SK-N-SH (cell line): Measurements from ENCODE around the gene UTY. TPM values are rescaled to one million over a fixed set of nuclear protein-coding genes. Genes with fewer than 3 reads are reported as not detected.

Experiments
- CTCF ChIA-PET: fragments of 300-600, 350-600 bp; formaldehyde crosslinking; extraction: SDS; loops from one replicate; lab custom pipeline; 2021; lab: Yijun Ruan, JAX
- POLR2A ChIA-PET: fragments of 350-600 bp; sonication (Branson Sonifier 250); formaldehyde crosslinking; extraction: SDS; loops from one replicate; lab custom pipeline; 2020; ENCODE audit warnings: antibody characterized with exemption, inconsistent platforms; lab: Yijun Ruan, JAX
- DNase-seq: peaks from one replicate; pipeline ENCODE4 v3.0.0; 2012
- H2AFZ ChIP-seq: fragments of 200-600 bp; sonication (generic); 2 replicates; pipeline ENCODE4 v1.8.1; 2016; ENCODE audit warnings: antibody characterized with exemption, mild to moderate bottlenecking, low read depth
- H3F3A ChIP-seq: fragments of 200-600 bp; sonication (generic); replicated peaks from 2 replicates; pipeline ENCODE3; 2016; ENCODE audit warnings: antibody characterized with exemption, mild to moderate bottlenecking; ENCODE audit not compliant: insufficient read depth
- H3K27ac ChIP-seq, 2 experiments: fragments of 200-500 bp in 1 of 2; fragments of 200-600 bp in 1 of 2; sonication (Bioruptor generic) in 1 of 2; sonication (generic), shearing (Covaris generic) in 1 of 2; 2 replicates each; pipeline versions ENCODE4 v1.5.1 to v1.6.1; 2014 to 2016; ENCODE audit warnings: low read depth in 2 of 2, inconsistent platforms in 1 of 2, low read length in 1 of 2, mild to moderate bottlenecking in 1 of 2, mixed read lengths in 1 of 2
- H3K27me3 ChIP-seq: fragments of 200-600 bp; sonication (generic), shearing (Covaris generic); 2 replicates; pipeline ENCODE4 v1.6.1; 2016; ENCODE audit warnings: mixed run types; ENCODE audit not compliant: insufficient read depth
- H3K36me3 ChIP-seq, 2 experiments: fragments of 200-500 bp in 1 of 2; fragments of 200-600 bp in 1 of 2; sonication (Bioruptor generic) in 1 of 2; sonication (generic) in 1 of 2; replicated peaks in 1 of 2; 2 replicates each; pipeline versions ENCODE3 to v1.5.1; 2014 to 2016; ENCODE audit warnings: low read length in 1 of 2, mild to moderate bottlenecking in 1 of 2; ENCODE audit not compliant: insufficient read depth in 2 of 2, control insufficient read depth in 1 of 2
- H3K4me1 ChIP-seq, 2 experiments: fragments of 200-500 bp in 1 of 2; fragments of 200-600 bp in 1 of 2; sonication (Bioruptor generic) in 1 of 2; sonication (generic), shearing (Covaris generic) in 1 of 2; 2 replicates each; pipeline versions ENCODE4 v1.5.1 to v1.6.1; 2014 to 2016; ENCODE audit warnings: low read depth in 1 of 2, low read length in 1 of 2, mixed run types in 1 of 2; ENCODE audit not compliant: insufficient read depth in 2 of 2, control insufficient read depth in 1 of 2
- H3K4me2 ChIP-seq: fragments of 200-600 bp; sonication (generic), shearing (Covaris generic); 2 replicates; pipeline ENCODE4 v1.6.1; 2017; ENCODE audit warnings: mixed run types
- H3K4me3 ChIP-seq, 2 experiments: fragments of 200-500 bp in 1 of 2; fragments of 200-600 bp in 1 of 2; sonication (Bioruptor generic) in 1 of 2; sonication (generic), shearing (Covaris generic) in 1 of 2; 2 replicates each; pipeline versions ENCODE4 v1.5.1 to v1.8.1; 2014 to 2016; ENCODE audit warnings: low read depth in 2 of 2, inconsistent platforms in 1 of 2, low read length in 1 of 2, mild to moderate bottlenecking in 1 of 2, mixed read lengths in 1 of 2, moderate library complexity in 1 of 2
- H3K79me2 ChIP-seq: fragments of 200-600 bp; sonication (generic); 2 replicates; pipeline ENCODE4 v1.8.1; 2017; ENCODE audit warnings: mild to moderate bottlenecking; ENCODE audit not compliant: insufficient read depth
- H3K9ac ChIP-seq: fragments of 200-600 bp; sonication (generic); 2 replicates; pipeline ENCODE4 v1.6.1; 2017; ENCODE audit warnings: mixed run types
- H3K9me2 ChIP-seq: fragments of 200-600 bp; sonication (generic); 2 replicates; pipeline ENCODE4 v1.6.1; 2017; ENCODE audit warnings: mixed run types
- H3K9me3 ChIP-seq: fragments of 200-600 bp; sonication (generic); 2 replicates; pipeline ENCODE4 v1.6.1; 2017; ENCODE audit warnings: mixed run types, mild to moderate bottlenecking, moderate library complexity
- H4K20me1 ChIP-seq: fragments of 200-600 bp; sonication (generic); 2 replicates; pipeline ENCODE4 v1.6.1; 2017; ENCODE audit warnings: mild to moderate bottlenecking, mixed run types; ENCODE audit not compliant: insufficient read depth
- EP300 ChIP-seq, 2 experiments: IDR thresholded peaks; 2 replicates each; pipeline versions ENCODE4 v1.4.0 to v1.6.1; 2012; ENCODE audit warnings: borderline replicate concordance in 1 of 2, low read depth in 1 of 2, low read length in 1 of 2
- EZH2phosphoT487 ChIP-seq: fragments of 200-600 bp; sonication (generic); IDR thresholded peaks from 2 replicates; pipeline ENCODE4 v1.6.1; 2017; ENCODE audit warnings: low read depth, mixed run types, mild to moderate bottlenecking, antibody characterized with exemption, moderate library complexity, borderline replicate concordance
- FOSL2 ChIP-seq: IDR thresholded peaks from 2 replicates; pipeline ENCODE4 v1.4.0; 2012; ENCODE audit warnings: low read depth, mild to moderate bottlenecking, moderate library complexity, borderline replicate concordance
- FOXJ3 ChIP-seq: sonication (generic); formaldehyde crosslinking; IDR thresholded peaks from 2 replicates; pipeline ENCODE4 v1.5.1; 2020; ENCODE audit warnings: mild to moderate bottlenecking, missing genetic modification reagents
- FOXM1 ChIP-seq: IDR thresholded peaks from 2 replicates; pipeline ENCODE4 v1.4.0; 2012; ENCODE audit warnings: low read depth, mild to moderate bottlenecking
- GATA2 ChIP-seq: sonication (generic); formaldehyde crosslinking; IDR thresholded peaks from 2 replicates; pipeline ENCODE4 v1.5.0; 2020; ENCODE audit warnings: mild to moderate bottlenecking, missing genetic modification reagents
- MAX ChIP-seq: IDR thresholded peaks from 2 replicates; pipeline ENCODE4 v1.4.0; 2012; ENCODE audit warnings: low read depth
- MXI1 ChIP-seq: IDR thresholded peaks from 2 replicates; pipeline ENCODE4 v1.6.1; 2012; ENCODE audit warnings: mild to moderate bottlenecking, low read depth, low read length, improper control_type of control experiment
- NFIC ChIP-seq: IDR thresholded peaks from 2 replicates; pipeline ENCODE4 v1.4.0; 2012; ENCODE audit warnings: borderline replicate concordance
- NRF1 ChIP-seq: IDR thresholded peaks from 2 replicates; pipeline ENCODE4 v1.6.1; 2012; ENCODE audit warnings: low read depth, mild to moderate bottlenecking, low read length
- RAD21 ChIP-seq: IDR thresholded peaks from 2 replicates; pipeline ENCODE4 v1.6.1; 2012; ENCODE audit warnings: mild to moderate bottlenecking, low read length
- RCOR1 ChIP-seq: fragments of 150-350 bp; IDR thresholded peaks from 2 replicates; pipeline ENCODE4 v1.6.1; 2017; ENCODE audit warnings: antibody characterized with exemption, low read length
- RXRA ChIP-seq: IDR thresholded peaks from 2 replicates; pipeline ENCODE4 v1.4.0; 2012; ENCODE audit warnings: low read depth, mild to moderate bottlenecking, borderline replicate concordance
- SIN3A ChIP-seq: IDR thresholded peaks from 2 replicates; pipeline ENCODE4 v1.6.1; 2012; ENCODE audit warnings: low read depth, mild to moderate bottlenecking, low read length, moderate library complexity, borderline replicate concordance
- TAF1 ChIP-seq: IDR thresholded peaks from 2 replicates; pipeline ENCODE4 v1.6.1; 2012; ENCODE audit warnings: low read depth, mild to moderate bottlenecking, low read length, moderate library complexity, borderline replicate concordance
- TCF12 ChIP-seq: IDR thresholded peaks from 2 replicates; pipeline ENCODE4 v1.4.0; 2012
- WGBS: methylation state at CpG from one replicate; pipeline ENCODE4 v1.1.6; 2017; ENCODE audit warnings: low lambda C conversion rate; 5-methylcytosine and 5-hydroxymethylcytosine counted together
- polyA plus RNA-seq, 3 experiments: library from polyadenylated mRNA; depleted of rRNA; stranded (reverse); fragments of >200 nt; gene quantifications; 2 replicates each; pipeline ENCODE4 v1.2.3, GENCODE V29; 2012
- TF ChIP-seq, protein P1 (sequence below): IDR thresholded peaks from 2 replicates; pipeline ENCODE4; 2012
- TF ChIP-seq, protein P2 (sequence below): fragments of 150-350 bp; IDR thresholded peaks from 2 replicates; pipeline ENCODE4 v1.6.1; 2016; ENCODE audit warnings: mild to moderate bottlenecking, low read depth, low read length
- TF ChIP-seq, protein P3 (sequence below): fragments of 150-350 bp; IDR thresholded peaks from 2 replicates; pipeline ENCODE4 v1.6.1; 2017; ENCODE audit warnings: antibody characterized with exemption, low read length, low read depth, borderline replicate concordance
- TF ChIP-seq, protein P4 (sequence below): IDR thresholded peaks from 2 replicates; pipeline ENCODE4 v1.4.0; 2012; ENCODE audit warnings: low read depth, borderline replicate concordance

UTY gene
- polyA plus RNA-seq, 1 of the 3 experiments (the other 2 are of a cell fraction), result not detected

DNA sequence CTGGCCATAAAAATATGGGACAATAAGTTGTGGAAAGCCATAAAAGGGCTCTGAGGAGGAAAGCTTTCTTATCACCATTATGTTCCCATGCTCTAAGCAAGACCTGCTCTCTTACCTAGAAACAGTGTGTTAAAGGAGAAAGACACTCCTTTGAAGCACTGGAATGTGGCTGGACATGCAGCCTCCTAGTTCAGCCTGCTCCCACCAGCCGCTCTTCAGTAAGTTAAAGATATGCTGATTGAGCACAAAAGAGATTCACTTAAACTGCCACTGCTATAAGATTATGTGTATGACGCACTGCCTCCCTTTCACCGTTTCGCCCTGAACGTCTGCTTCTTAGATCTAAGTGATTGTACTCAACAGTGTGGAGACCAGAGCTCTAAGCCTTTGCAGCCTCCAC lies 146.0 kb downstream of the UTY start:
- H3K4me3 ChIP-seq, result no peak overlapping the region
- H3K9ac ChIP-seq, result no peak overlapping the region
- H3K27me3 ChIP-seq, result no peaks in the 10 kb centered on the region
- H3K9me3 ChIP-seq, result no peaks in the 10 kb centered on the region
- ChIA-PET POLR2A (no interaction called here), CTCF (no interaction called here)
- no peaks in the 10 kb centered on the region for H4K20me1 ChIP-seq
- TF ChIP-seq FOXJ3 (CRISPR knock-in tag) (no peak), EP300 (IDR thresholded peaks at IDR 0.05; ENCODE audit: borderline replicate concordance in 1 of 2, low read depth in 1 of 2, low read length in 1 of 2) (no peak), RAD21 (no peak), MAX (no peak), FOSL2 (no peak), GATA2 (no peak), NFIC (no peak), TCF12 (no peak), SIN3A (no peak), FOXM1 (no peak)
- TF ChIP-seq, protein P1, sequence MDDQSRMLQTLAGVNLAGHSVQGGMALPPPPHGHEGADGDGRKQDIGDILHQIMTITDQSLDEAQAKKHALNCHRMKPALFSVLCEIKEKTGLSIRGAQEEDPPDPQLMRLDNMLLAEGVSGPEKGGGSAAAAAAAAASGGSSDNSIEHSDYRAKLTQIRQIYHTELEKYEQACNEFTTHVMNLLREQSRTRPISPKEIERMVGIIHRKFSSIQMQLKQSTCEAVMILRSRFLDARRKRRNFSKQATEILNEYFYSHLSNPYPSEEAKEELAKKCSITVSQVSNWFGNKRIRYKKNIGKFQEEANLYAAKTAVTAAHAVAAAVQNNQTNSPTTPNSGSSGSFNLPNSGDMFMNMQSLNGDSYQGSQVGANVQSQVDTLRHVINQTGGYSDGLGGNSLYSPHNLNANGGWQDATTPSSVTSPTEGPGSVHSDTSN, result no peak
- TF ChIP-seq, protein P2, sequence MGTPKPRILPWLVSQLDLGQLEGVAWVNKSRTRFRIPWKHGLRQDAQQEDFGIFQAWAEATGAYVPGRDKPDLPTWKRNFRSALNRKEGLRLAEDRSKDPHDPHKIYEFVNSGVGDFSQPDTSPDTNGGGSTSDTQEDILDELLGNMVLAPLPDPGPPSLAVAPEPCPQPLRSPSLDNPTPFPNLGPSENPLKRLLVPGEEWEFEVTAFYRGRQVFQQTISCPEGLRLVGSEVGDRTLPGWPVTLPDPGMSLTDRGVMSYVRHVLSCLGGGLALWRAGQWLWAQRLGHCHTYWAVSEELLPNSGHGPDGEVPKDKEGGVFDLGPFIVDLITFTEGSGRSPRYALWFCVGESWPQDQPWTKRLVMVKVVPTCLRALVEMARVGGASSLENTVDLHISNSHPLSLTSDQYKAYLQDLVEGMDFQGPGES, result no peak
- no peak overlapping the region for H3K27ac ChIP-seq
- H2AFZ ChIP-seq, result no peak overlapping the region
- H3K9me2 ChIP-seq, result no peaks in the 10 kb centered on the region
- no peaks in the 10 kb centered on the region for H3K4me1 ChIP-seq
- no peak overlapping the region for H3K4me2 ChIP-seq
- no peaks in the 10 kb centered on the region for H3F3A ChIP-seq
- H3K79me2 ChIP-seq, result no peaks in the 10 kb centered on the region
- no peaks in the 10 kb centered on the region for H3K36me3 ChIP-seq
- DNase-seq, result no peak
- no CpG with 5 or more reads among the region's 5 CpGs for WGBS

DNA sequence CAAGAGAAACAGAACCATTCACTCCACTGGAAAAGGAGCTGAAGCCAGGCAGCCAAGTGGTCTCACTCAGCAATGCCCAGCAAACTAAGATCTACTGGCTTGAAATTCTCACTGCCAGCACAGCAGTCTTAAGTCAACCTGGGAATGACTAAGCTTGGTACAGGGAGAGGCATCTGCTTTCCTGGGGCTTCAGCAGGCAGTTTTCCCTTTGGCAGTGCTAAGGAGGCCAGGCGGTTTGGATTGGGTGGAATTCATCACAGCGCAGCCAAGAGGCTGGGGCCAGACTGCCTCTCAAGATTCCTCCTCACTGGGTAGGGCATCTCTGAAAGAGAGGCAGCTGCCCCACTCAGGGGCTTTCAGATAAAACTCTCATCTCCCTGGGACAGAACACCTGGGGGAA lies 149.2 kb downstream of the UTY start:
- no peak overlapping the region for H3K9ac ChIP-seq
- H3K4me1 ChIP-seq, result no peaks in the 10 kb centered on the region
- no peaks in the 10 kb centered on the region for H4K20me1 ChIP-seq
- no peaks in the 10 kb centered on the region for H3F3A ChIP-seq
- no CpG with 5 or more reads among the region's 2 CpGs for WGBS
- POLR2A ChIA-PET, result no interaction called here
- no peaks in the 10 kb centered on the region for H3K9me3 ChIP-seq
- no peak for DNase-seq
- no peak overlapping the region for H3K27ac ChIP-seq
- no peaks in the 10 kb centered on the region for H3K9me2 ChIP-seq
- CTCF ChIA-PET, result no interaction called here
- H2AFZ ChIP-seq, result no peak overlapping the region
- no peak overlapping the region for H3K4me2 ChIP-seq
- no peaks in the 10 kb centered on the region for H3K36me3 ChIP-seq
- no peaks in the 10 kb centered on the region for H3K79me2 ChIP-seq
- no peak overlapping the region for H3K4me3 ChIP-seq
- H3K27me3 ChIP-seq, result no peaks in the 10 kb centered on the region
- TF ChIP-seq RXRA (no peak), MXI1 (no peak), TAF1 (no peak), MAX (no peak), NRF1 (no peak), RCOR1 (no peak), NFIC (no peak), EZH2phosphoT487 (no peak), TCF12 (no peak)
- TF ChIP-seq, protein P3, sequence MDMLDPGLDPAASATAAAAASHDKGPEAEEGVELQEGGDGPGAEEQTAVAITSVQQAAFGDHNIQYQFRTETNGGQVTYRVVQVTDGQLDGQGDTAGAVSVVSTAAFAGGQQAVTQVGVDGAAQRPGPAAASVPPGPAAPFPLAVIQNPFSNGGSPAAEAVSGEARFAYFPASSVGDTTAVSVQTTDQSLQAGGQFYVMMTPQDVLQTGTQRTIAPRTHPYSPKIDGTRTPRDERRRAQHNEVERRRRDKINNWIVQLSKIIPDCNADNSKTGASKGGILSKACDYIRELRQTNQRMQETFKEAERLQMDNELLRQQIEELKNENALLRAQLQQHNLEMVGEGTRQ, result no peak
- TF ChIP-seq, protein P2, result no peak
- TF ChIP-seq, protein P4, sequence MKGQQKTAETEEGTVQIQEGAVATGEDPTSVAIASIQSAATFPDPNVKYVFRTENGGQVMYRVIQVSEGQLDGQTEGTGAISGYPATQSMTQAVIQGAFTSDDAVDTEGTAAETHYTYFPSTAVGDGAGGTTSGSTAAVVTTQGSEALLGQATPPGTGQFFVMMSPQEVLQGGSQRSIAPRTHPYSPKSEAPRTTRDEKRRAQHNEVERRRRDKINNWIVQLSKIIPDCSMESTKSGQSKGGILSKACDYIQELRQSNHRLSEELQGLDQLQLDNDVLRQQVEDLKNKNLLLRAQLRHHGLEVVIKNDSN, result no peak
